Muscle of arm (tissue), 14 donors: ENCODE results near the gene HLA-DRA. TPM values are rescaled to one million over a fixed set of nuclear protein-coding genes. Genes with fewer than 3 reads are reported as not detected.

Experiments
- DNase-seq: peaks from one replicate; pipeline ENCODE4 v3.0.0-alpha.2; 2013
- long read RNA-seq, 11 donors: transcript quantifications; one replicate each; lab custom pipeline, GENCODE V29; 2026
- polyA plus RNA-seq, 12 donors: library from polyadenylated mRNA; unstranded; fragments of 120-200 nt; gene quantifications; one replicate each; pipeline ENCODE4 v1.2.1, GENCODE V29; 2013; ENCODE audit not compliant: insufficient read length in 12 of 12

The HLA-DRA gene
- polyA plus RNA-seq, result 100 to 1,000 TPM in 1 of 12 donors, 10 to 100 TPM in 10, not detected in 1; 18.8 to 115 (median 27.4) TPM
- long read RNA-seq, donor 1, transcript HLA-DRA-202 (5 exons, 1,280 nt), result major isoform, 81 of 131 reads
- long read RNA-seq, donor 1, partial matches to known transcripts, result 50 of 131 reads
- long read RNA-seq, donor 1, other reads (novel, unspliced or antisense), result 0 of 131 reads
- long read RNA-seq, donor 2, transcript HLA-DRA-202 (5 exons, 1,280 nt), result major isoform, 11 of 11 reads
- long read RNA-seq, donor 2, partial matches to known transcripts, result 0 of 11 reads
- long read RNA-seq, donor 2, other reads (novel, unspliced or antisense), result 0 of 11 reads
- long read RNA-seq, donor 3, transcript HLA-DRA-202 (5 exons, 1,280 nt), result major isoform, 9 of 9 reads
- long read RNA-seq, donor 3, partial matches to known transcripts, result 0 of 9 reads
- long read RNA-seq, donor 3, other reads (novel, unspliced or antisense), result 0 of 9 reads
- long read RNA-seq, donor 4, transcript HLA-DRA-202 (5 exons, 1,280 nt), result major isoform, 8 of 8 reads
- long read RNA-seq, donor 4, partial matches to known transcripts, result 0 of 8 reads
- long read RNA-seq, donor 4, other reads (novel, unspliced or antisense), result 0 of 8 reads
- long read RNA-seq, donor 5, transcript HLA-DRA-202 (5 exons, 1,280 nt), result major isoform, 7 of 7 reads
- long read RNA-seq, donor 5, partial matches to known transcripts, result 0 of 7 reads
- long read RNA-seq, donor 5, other reads (novel, unspliced or antisense), result 0 of 7 reads
- long read RNA-seq, donor 6, transcript HLA-DRA-202 (5 exons, 1,280 nt), result major isoform, 8 of 8 reads
- long read RNA-seq, donor 6, partial matches to known transcripts, result 0 of 8 reads
- long read RNA-seq, donor 6, other reads (novel, unspliced or antisense), result 0 of 8 reads
- long read RNA-seq, donor 7, transcript HLA-DRA-202 (5 exons, 1,280 nt), result major isoform, 6 of 6 reads
- long read RNA-seq, donor 7, partial matches to known transcripts, result 0 of 6 reads
- long read RNA-seq, donor 7, other reads (novel, unspliced or antisense), result 0 of 6 reads
- long read RNA-seq, donor 8, transcript HLA-DRA-202 (5 exons, 1,280 nt), result major isoform, 13 of 13 reads
- long read RNA-seq, donor 8, partial matches to known transcripts, result 0 of 13 reads
- long read RNA-seq, donor 8, other reads (novel, unspliced or antisense), result 0 of 13 reads
- long read RNA-seq, donor 9, transcript HLA-DRA-202 (5 exons, 1,280 nt), result major isoform, 8 of 8 reads
- long read RNA-seq, donor 9, partial matches to known transcripts, result 0 of 8 reads
- long read RNA-seq, donor 9, other reads (novel, unspliced or antisense), result 0 of 8 reads
- long read RNA-seq, donor 10, transcript HLA-DRA-202 (5 exons, 1,280 nt), result major isoform, 21 of 21 reads
- long read RNA-seq, donor 10, partial matches to known transcripts, result 0 of 21 reads
- long read RNA-seq, donor 10, other reads (novel, unspliced or antisense), result 0 of 21 reads
- long read RNA-seq, donor 11, transcript HLA-DRA-202 (5 exons, 1,280 nt), result major isoform, 8 of 8 reads
- long read RNA-seq, donor 11, partial matches to known transcripts, result 0 of 8 reads
- long read RNA-seq, donor 11, other reads (novel, unspliced or antisense), result 0 of 8 reads

DNA sequence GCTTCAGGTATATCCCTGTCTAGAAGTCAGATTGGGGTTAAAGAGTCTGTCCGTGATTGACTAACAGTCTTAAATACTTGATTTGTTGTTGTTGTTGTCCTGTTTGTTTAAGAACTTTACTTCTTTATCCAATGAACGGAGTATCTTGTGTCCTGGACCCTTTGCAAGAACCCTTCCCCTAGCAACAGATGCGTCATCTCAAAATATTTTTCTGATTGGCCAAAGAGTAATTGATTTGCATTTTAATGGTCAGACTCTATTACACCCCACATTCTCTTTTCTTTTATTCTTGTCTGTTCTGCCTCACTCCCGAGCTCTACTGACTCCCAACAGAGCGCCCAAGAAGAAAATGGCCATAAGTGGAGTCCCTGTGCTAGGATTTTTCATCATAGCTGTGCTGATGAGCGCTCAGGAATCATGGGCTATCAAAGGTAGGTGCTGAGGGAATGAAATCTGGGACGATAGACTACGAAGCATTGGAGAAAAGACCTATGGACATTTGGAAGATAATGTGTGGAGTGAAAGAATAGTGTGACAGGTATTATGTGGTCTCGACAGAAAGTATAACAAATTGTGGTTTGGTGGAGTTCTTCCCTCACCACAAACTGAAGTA lies at the start of gene HLA-DRA:
HLA-DRA (plus strand) TSS at position 286 of the 613 bp plus-strand sequence; CDS start at position 350, 64 bp downstream.
- peak; percentile 59 for DNase-seq

DNA sequence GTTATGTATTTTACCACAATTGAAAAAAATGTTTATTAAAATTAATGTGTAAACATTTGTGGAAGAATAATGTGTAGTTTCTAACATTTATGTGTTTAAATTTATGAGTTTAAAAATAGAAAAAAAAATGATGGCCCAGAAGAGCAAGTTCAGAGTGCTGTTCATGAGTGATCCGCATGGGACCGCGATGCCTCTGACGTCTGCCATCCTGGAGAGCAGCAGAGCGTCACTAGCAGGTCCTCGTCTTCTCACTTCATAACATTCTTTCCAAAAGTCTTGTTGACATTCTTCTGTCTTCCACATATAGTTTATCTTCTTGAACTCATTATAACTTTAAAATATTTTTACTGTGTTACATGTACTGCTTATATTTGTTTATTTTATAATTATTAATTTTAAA lies 48.2 kb upstream of the HLA-DRA start:
- DNase-seq, result no peak

DNA sequence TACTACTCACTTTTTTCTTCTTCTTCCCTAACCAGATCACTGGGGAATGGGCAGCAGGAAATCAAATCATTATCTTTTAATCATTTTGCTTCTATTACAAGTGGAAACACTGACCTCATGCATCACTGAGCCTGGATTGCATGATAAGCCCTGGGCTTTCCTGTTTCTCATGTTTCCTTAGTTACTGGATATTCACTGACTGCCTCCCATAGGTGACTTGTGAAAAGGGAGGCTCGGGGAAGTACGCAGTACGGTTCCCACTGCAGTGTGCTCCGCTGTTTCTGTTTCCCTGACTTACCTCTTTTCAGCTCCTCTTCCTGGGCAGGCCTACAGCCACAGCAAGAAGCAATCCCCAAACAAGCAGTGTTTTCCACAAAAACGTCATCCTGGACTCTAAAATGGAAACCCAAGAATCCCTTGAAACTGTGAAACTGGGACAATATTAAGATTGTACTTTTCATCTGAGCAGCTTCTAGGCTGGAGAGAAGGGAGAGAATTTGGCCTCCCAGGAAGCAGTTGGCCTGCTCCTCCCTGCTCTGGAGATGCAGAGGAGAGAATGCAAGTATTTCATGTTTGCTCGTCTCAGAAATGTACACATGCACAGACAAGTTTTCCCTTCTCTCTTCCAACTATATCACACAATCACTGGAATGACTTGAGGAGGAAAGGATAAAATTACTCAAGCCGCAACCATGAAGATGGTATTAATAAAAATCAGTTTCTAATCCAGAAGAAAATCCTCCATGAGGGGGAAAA lies 45.8 kb upstream of the HLA-DRA start:
- peak; percentile 59 for DNase-seq

DNA sequence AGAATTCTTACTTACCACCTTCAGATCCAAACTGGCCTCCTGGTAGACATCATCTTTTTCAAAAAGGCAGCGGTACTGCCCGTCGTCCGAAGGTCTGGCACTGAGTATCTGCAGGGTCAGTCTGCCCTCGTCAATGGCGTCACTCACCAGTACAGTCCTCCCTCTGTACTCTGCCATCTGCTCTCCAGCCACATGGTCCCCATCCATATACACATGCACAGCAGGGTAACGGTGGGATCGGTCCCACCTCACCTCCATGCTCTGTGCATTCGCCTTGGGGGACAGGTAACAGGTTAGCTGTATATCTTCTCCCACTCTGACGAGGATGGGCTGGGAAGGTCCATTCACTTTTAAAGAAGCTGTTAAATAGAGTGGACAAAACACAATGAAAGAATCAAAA lies 43.7 kb upstream of the HLA-DRA start:
- DNase-seq, result no peak

DNA sequence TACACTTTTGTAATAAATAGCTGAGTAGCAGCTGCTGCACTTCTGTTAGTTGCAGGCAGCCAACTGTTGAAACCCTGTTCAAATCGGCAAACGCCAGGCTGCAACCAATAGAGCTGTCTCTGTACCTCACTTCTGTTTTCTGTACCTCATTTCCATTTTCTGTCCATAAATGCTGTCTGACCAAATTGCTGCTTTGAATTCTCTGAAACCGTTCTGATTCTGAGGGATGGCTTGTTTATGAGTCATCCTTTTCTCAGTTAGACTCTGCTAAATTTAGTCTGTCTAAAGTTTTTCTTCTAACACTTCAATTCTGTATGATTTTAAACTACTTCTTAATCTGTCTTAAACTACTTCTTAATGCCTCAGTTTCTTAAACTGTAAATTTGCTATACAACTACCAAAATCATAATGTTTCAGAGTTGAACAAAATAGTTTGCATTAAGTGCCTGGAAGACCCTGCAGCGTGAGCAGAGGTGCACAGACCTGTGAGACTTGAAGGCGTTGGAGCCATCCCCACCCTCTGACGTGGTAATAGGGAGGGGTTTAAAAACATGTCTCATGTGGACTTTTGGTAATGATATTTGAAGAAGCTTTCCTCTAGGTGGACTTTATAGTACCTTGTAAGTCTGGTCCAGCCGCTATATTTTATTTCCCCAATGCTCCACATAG lies 42.3 kb upstream of the HLA-DRA start:
- DNase-seq, result no peak

DNA sequence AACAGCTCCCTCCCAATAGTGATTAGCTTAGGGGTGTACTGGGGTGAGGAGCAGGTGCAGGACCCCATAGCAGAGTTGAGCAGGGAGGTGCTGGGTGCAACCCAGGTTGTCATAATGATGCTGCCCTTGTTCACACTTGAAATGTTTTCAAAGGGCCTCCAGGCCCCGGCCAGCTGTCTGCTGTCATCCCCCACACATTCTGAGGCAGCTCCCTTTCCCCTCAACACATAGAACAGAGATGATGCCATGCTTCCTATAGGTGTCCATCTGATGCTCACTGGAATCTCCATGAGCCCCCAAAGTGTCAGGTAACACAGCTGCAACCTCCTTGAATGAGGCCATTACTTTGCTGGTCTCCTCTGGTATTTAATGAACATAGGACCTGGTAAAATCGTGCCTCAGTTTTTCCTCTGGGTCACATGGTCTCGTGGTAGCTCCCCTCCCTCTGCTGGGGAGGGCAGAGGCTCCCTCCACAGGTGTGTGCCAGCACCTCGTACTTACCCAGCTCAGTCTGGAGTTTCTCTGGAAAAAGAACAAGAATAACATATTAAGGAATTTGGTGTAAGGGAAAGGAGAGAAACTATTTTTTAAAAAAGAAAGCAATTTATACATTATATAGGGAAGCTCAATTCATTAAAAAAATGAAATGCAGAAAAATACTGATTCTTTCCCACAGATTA lies 38.3 kb upstream of the HLA-DRA start:
- DNase-seq, result no peak

DNA sequence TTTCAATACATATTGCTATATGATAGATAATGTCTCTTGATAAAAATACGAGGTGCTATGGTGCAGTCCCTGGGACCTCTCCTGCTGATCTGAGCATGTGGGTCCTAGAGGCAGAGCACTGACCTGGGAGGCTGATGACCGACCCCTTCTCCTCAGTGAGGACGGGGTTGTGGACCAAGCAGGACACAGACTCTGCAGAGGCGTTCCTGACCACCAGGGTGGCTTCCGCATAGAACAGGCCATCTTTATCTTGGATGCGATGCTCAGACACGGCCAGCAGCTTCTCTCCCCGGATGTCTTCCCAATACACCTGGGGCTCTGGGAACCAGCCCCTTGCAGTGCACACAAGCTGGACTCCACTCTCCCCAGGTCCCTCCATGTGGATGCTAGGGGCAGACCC lies 36.9 kb upstream of the HLA-DRA start:
- DNase-seq, result no peak

DNA sequence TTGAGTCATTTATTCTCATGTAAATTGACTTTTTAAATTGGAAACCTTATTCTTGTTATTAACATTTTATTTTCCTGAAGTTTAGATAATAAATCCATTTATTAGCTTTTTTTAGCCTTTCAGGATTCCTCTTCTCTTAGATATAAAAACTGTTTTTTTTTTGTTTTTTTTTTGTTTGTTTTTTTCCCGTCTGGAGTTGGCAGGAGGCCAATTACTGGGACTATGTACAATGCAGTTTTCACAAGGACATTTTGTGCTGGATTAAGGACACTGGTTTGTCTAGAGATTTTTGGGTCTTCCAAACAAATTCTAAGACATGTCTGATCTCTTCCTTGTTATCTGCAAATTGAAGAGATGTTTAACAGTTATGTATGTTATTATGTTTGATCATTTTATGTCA lies 34.0 kb upstream of the HLA-DRA start:
- no peak for DNase-seq

DNA sequence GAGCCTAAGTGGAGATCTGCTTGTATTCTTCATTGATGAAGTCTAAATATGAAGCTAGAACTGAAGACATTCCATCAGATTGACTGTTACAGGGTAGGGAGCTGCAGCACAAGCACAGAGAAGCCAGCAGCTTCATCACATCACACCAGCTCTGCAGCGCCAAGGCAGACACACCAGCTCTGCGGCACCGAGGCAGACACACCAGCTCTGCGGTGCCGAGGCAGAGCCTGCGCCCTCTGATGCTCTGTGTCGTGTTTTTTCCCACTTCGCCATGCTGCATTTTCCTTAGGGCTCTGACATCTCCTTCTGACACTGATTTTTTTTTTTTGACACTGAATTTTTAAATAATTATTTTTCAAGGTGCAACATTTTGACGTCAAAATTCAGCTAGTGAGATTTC lies 33.5 kb upstream of the HLA-DRA start:
- no peak for DNase-seq

DNA sequence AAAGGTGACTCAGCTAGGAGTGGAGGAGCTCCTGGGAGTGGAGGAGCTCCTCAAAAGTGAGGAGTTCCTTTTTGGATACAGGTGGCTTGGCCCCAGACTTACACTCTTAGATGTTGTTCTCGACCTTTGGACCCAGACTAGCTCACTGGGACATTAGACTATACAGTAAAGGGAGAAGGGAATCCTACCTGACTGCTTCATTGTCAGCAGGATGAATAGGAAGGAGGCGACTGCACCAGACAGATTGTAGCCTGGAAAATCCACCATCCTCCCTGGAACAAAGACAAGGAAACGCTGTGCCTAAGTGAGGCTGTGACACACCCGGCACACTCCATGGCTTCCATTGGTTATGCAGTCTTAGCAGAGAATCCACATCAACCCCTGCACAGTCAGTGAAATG lies 32.8 kb upstream of the HLA-DRA start, which contains the start of gene BTNL2:
BTNL2 (minus strand) TSS at position 325 of the 400 bp plus-strand sequence; CDS start at position 267, 58 bp downstream.
- no peak for DNase-seq

DNA sequence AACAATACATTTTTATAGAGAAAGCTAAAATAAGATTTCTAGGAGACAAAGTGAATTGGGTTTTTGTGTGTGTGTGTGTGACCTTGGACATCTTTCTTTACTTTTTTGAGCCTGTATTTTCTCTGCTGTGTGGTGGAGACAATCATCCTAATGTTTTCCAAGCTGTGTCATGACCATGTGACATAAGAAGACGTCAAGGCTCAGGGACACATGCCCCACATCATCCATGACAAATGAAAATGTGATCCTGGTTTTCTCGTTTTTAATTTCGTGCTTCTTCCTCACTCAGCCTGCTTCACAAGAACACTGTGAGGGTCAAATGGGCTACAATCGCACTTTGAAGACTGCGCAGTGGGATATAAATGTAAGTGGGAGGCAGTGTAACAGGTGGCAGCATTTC lies 28.8 kb upstream of the HLA-DRA start:
- no peak for DNase-seq

DNA sequence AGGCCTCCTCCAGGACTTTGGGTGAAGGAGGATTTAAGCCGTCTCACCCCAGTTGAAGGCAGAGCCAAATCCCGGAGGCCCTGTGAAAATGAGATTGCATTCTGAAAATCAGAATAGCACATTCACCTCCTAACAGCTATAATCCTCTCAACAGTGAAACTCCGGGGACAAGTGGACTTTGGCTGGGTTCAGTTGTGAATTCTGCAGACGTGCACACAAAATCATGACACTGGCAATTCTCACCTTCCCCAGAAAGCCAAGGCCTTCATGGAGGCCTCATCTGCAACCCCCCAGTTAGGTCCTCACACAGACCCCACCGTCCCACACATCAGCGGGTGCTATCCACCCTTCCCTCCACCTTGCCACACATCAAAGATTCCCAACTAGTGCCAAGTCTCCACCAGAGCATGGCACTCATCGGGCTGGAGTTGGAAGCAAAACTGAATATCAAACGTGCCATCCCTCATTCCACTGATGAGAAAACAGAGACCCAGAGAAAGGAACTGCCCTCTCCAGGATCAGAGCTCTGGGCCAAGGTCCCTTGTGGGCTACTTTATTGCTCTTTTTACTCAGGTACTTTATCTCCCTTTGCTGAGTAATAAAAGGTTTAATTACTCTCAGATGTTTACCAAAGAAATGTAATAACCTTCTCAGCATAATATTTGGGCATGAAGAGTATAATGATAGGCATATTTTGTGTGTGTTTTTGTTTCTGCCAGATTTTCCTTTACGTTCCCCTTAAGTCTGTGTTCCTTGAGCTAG lies 27.9 kb upstream of the HLA-DRA start:
- DNase-seq, result no peak

DNA sequence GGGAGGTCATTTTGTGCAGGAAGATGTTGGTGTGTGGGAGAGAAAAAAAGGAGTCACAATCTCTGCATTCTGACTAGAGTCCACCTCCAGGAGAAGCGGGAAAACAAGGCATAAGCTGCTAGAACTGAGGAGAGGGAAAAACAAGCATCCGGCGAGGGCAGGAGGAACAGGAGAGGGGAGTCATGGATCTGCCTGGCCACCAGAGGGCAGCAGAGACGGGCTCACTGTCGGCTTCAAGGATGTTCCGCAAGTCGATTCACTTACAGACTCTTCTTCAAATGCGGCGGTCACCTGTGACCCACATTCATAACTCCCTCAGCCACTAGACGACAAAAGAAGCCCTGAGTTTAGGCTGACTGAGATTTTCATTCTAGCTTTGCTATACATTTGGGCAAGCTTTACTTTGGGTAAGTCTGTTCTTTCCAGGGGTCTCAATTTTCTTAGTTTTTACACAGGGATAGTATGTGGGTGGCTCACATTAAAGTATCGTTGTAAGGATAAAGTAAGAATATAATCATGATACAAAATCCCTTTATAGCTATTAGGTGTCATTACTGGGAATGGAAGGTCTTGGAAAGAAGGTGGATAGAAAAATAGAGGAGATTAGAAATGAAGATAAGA lies 26.1 kb upstream of the HLA-DRA start:
- peak; percentile 78 for DNase-seq

DNA sequence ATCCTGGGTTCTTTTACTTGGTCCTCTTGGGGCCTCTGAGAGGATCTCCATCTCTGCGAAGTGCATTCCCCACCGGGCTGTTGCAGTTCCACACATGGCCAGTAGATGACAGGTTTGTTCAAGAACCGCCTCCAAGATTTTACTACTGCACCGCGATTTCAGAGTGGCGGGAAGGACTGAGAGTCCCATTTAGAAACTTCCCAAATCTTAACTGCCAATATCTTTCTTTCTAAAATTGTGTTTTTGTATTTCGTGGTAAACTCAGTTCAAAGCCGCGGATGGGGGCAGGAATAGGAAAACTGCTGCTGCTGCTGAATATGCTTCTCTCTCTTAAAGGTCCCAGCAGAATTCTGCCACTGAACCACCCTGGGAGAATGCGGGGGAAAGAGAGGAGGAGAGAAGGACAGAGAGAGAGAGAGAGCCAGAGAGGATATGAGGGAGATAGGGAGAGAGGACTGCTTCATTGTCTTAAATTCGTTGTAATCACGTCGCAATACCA lies 24.1 kb upstream of the HLA-DRA start:
- peak; percentile 65 for DNase-seq

DNA sequence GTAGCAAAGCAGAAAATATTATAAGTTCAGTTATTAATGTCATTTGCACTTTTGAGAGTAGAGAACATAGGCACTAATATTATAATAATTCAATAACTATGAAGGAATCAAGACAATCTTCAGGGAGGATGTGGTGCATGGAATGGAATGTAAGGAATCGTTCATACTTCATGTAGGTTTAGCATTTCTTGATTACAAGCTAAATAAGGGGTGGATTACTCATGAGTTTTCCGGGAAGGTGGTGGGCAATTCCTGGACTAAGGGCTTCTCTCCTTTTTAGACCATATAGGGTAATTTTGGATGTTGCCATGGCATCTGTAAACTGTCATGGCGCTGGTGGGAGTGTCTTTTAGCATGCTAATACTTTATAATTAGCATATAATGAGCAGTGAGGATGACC lies 23.7 kb upstream of the HLA-DRA start:
- DNase-seq, result no peak

DNA sequence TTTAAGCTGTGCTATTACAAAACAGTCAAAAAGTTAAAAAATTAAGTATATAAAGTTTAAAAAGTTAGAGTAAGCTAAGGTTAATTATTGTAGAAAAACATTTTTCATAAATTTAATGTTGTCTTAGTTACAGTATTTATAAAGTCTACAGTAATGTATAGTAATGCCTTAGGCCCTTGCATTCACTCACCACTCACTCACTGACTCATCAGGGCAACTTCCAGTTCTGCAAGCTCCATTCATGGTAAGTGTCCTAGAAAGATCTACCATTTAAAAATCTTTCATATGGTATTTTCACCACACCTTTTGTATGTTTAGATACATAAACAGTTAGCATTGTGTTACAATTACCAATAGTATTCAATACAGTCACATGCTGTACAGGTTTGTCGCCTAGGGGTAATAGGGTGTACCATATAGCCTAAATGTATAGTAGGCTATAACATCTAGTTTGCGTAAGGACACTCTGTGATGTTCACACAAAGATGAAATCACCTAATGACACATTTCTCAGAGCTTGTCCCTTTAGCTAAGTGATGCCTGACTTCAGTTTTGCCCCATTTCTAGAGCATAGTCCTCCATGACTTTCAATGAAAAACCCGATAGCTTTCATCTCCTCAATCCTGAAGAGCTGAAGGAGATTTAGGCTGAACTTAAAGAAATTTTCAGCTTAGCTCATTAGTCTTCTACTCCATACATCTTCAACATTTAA lies 14.9 kb upstream of the HLA-DRA start:
- DNase-seq, result no peak

DNA sequence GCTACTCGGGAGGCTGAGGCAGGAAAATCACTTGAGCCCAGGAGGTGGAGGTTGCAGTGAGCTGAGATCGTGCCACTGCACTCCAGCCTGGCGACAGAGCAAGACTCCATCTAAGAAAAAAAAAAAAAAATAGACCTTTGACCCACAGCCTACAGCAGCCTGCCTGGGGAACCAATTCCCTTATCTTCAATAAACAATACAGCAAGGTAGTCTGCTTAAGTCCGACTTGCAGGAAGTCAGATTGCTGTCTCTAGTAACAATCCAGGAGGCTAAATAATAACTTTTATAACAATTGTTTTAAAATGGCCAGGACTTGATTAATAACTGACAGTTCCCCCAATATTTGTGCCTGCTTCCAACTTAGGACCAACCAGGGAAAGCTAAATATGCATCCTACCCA lies 13.3 kb upstream of the HLA-DRA start:
- no peak for DNase-seq
